ENCODE measurements around the gene SAMD4A. TPM values are rescaled to one million over a fixed set of nuclear protein-coding genes. Genes with fewer than 3 reads are reported as not detected.

SAMD4A gene
- total RNA-seq, 1 experiment from 2014 or later, result 9.6 TPM

- Histone ChIP-seq H2BK12ac (ENCODE audit: insufficient read length, low read depth, low read length) (no peak overlapping the region), H3K23ac (ENCODE audit: insufficient read length, low read depth, low read length) (no peak overlapping the region), H3T11ph (ENCODE audit: low read length) (no peak overlapping the region), H3K14ac (ENCODE audit: insufficient read depth, low read length) (no peak overlapping the region), H4K8ac (replicated peaks; ENCODE audit: insufficient read length, low read depth, low read length) (no peak overlapping the region), H2BK120ac (ENCODE audit: low read depth, low read length, poor library complexity, severe bottlenecking) (no peak overlapping the region), H3K18ac (ENCODE audit: insufficient read length, low read depth, low read length) (no peak overlapping the region), H4K91ac (ENCODE audit: insufficient read length, low read depth, low read length) (no peak overlapping the region), H2BK20ac (ENCODE audit: low read depth, low read length, poor library complexity, severe bottlenecking) (no peak overlapping the region), H3K9ac (ENCODE audit: extremely low read depth, insufficient read length, low read length) (no peak overlapping the region), H4K20me1 (ENCODE audit: control insufficient read depth, insufficient read depth, insufficient read length) (no peaks in the 10 kb centered on the region), H3K9me3 (ENCODE audit: control insufficient read depth, low read depth, low read length) (no peaks in the 10 kb centered on the region), H2BK15ac (ENCODE audit: low read depth, low read length) (no peak overlapping the region), H3K56ac (ENCODE audit: insufficient read length, low read depth, low read length) (no peak overlapping the region), H2AK5ac (ENCODE audit: insufficient read length, low read length) (no peak overlapping the region), H2BK5ac (ENCODE audit: insufficient read length, low read length) (no peak overlapping the region), H3K23me2 (ENCODE audit: insufficient read length, low read depth, low read length, poor library complexity, severe bottlenecking) (no peaks in the 10 kb centered on the region), H3K79me1 (ENCODE audit: insufficient read depth, low read depth, low read length, poor library complexity, severe bottlenecking) (no peaks in the 10 kb centered on the region), H3K4me2 (ENCODE audit: insufficient read depth, insufficient read length, low read length) (no peak overlapping the region), H3K79me2 (ENCODE audit: insufficient read depth, low read length) (no peaks in the 10 kb centered on the region), H3K4me1 (ENCODE audit: insufficient read depth, low read length) (no peaks in the 10 kb centered on the region; the same call in 1 of the 2 replicates), H3K27ac (ENCODE audit: insufficient read length, low read depth, low read length) (no peak overlapping the region), H4K5ac (ENCODE audit: insufficient read length, low read depth, low read length) (no peak overlapping the region), H3K27me3 (ENCODE audit: insufficient read depth, low read length) (no peaks in the 10 kb centered on the region), H2AFZ (ENCODE audit: low read length) (no peak overlapping the region), H3K4ac (ENCODE audit: low read depth, low read length) (no peak overlapping the region)
- no peaks in the 10 kb centered on the region for H3K27me3 Mint-ChIP-seq (ENCODE audit: low read depth)
- H3K9me3 Mint-ChIP-seq, result no peaks in the 10 kb centered on the region
- TF ChIP-seq CTCF (conservative IDR thresholded peaks at IDR 0.05), result no peak
- no CpG with 5 or more reads among the region's 2 CpGs for WGBS (ENCODE audit: extremely low coverage, insufficient read length, low lambda C conversion rate)
- H3K36me3 Mint-ChIP-seq (ENCODE audit: insufficient read depth in 1 of 3, low read depth in 3 of 3), result peaks cover 5 to 18% (median 11%) of the 10 kb centered on the region in 3 experiments; a peak in 6 of 7 replicates
- peaks cover 7 to 9% of the 10 kb centered on the region in 2 experiments for H3K4me1 Mint-ChIP-seq
- H3K27ac Mint-ChIP-seq, result no peak overlapping the region
- no peak for DNase-seq
- no peak overlapping the region for H3K4me3 Mint-ChIP-seq
These were observed 38.0 kb upstream of the SAMD4A start for GRCh38 chr14:54528973-54529372.
